NT2/D1 (cell line): ENCODE measurements around the gene TTC31.

Experiments used
- YY1 ChIP-seq: IDR thresholded peaks from 2 replicates; pipeline ENCODE4 v1.6.1; 2011; ENCODE audit not compliant: insufficient read length, insufficient read depth
- ZNF274 ChIP-seq: IDR thresholded peaks from 2 replicates; pipeline ENCODE4 v1.6.1; 2011; ENCODE audit warnings: mild to moderate bottlenecking, low read depth, low read length

DNA sequence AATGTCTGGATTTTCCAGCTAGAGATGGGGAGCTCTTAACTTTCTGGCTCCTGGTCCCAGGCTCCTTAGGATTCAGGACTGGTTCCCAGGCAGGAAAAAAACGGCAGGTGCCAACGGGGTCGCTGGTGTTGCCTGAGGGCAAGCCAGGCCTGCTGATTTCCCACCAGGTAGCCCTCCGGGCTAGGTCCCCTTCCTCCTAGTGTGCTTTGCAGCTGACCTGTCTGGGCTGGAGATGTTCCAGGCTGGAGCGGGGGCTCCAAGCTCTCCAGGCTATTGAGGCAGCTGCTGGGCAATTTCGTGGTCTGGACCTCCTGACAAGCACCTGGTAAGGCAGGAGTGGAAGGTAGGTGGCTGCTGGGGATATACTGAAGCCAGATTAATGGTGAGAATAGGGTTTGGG lies 8.4 kb upstream of the TTC31 start:
- TF ChIP-seq YY1 (no peak), ZNF274 (no peak)
